ENCODE measurements around the gene TUBGCP6. TPM values are rescaled to one million over a fixed set of nuclear protein-coding genes. Genes with fewer than 3 reads are reported as not detected.

Gene TUBGCP6
- total RNA-seq, 2 donors from 2014 or later: 64.9 to 69.7 TPM

GRCh38 chr22:50283821-50284220 lies 39.0 kb upstream of the TUBGCP6 start:
- Mint-ChIP-seq H3K4me3 (no peak overlapping the region), H3K27ac (no peak overlapping the region), H3K9me3 (no peaks in the 10 kb centered on the region), H3K27me3 (ENCODE audit: low read depth) (no peaks in the 10 kb centered on the region), H3K4me1 (ENCODE audit: low read depth) (no peaks in the 10 kb centered on the region), H3K36me3 (ENCODE audit: insufficient read depth in 2 of 2) (no peaks in the 10 kb centered on the region)
- DNase-seq (no peak), ATAC-seq (replicated peaks in 1 of 2) (no peak)

GRCh38 chr22:50282361-50283155 lies 37.7 kb upstream of the TUBGCP6 start:
- Mint-ChIP-seq H3K4me3 (no peak overlapping the region), H3K4me1 (ENCODE audit: low read depth) (no peaks in the 10 kb centered on the region), H3K27me3 (ENCODE audit: low read depth) (no peaks in the 10 kb centered on the region), H3K27ac (no peak overlapping the region), H3K36me3 (ENCODE audit: insufficient read depth in 2 of 2) (no peaks in the 10 kb centered on the region), H3K9me3 (no peaks in the 10 kb centered on the region)
- DNase-seq (no peak), ATAC-seq (replicated peaks in 1 of 2) (no peak)

- Mint-ChIP-seq H3K9me3 (no peaks in the 10 kb centered on the region), H3K4me3 (no peak overlapping the region), H3K4me1 (ENCODE audit: low read depth) (no peaks in the 10 kb centered on the region), H3K36me3 (ENCODE audit: insufficient read depth in 2 of 2) (no peaks in the 10 kb centered on the region), H3K27me3 (ENCODE audit: low read depth) (no peaks in the 10 kb centered on the region), H3K27ac (no peak overlapping the region)
- ATAC-seq (replicated peaks in 1 of 2): no peak
- DNase-seq: no peak
Observed at GRCh38 chr22:50281957-50282356, 37.1 kb upstream of the TUBGCP6 start.

- Mint-ChIP-seq H3K4me1 (ENCODE audit: low read depth) (no peaks in the 10 kb centered on the region), H3K9me3 (no peaks in the 10 kb centered on the region), H3K27ac (no peak overlapping the region), H3K4me3 (no peak overlapping the region), H3K36me3 (ENCODE audit: insufficient read depth in 2 of 2) (no peaks in the 10 kb centered on the region), H3K27me3 (ENCODE audit: low read depth) (no peaks in the 10 kb centered on the region)
- ATAC-seq (replicated peaks in 1 of 2) (no peak), DNase-seq (no peak)
Observed at GRCh38 chr22:50281384-50281760, 36.5 kb upstream of the TUBGCP6 start.

GRCh38 chr22:50280708-50281383 lies 36.0 kb upstream of the TUBGCP6 start:
- Mint-ChIP-seq H3K4me1 (ENCODE audit: low read depth) (no peaks in the 10 kb centered on the region), H3K4me3 (no peak overlapping the region), H3K36me3 (ENCODE audit: insufficient read depth in 2 of 2) (no peaks in the 10 kb centered on the region), H3K27ac (no peak overlapping the region), H3K27me3 (ENCODE audit: low read depth) (no peaks in the 10 kb centered on the region), H3K9me3 (no peaks in the 10 kb centered on the region)
- DNase-seq (no peak), ATAC-seq (replicated peaks in 1 of 2) (no peak)

- no peak for DNase-seq
- no peak overlapping the region for H3K27ac Mint-ChIP-seq
- H3K9me3 Mint-ChIP-seq: no peaks in the 10 kb centered on the region
- H3K4me1 Mint-ChIP-seq (ENCODE audit: low read depth): no peaks in the 10 kb centered on the region
- no peak for ATAC-seq (replicated peaks in 1 of 2)
- no peaks in the 10 kb centered on the region for H3K27me3 Mint-ChIP-seq (ENCODE audit: low read depth)
- H3K36me3 Mint-ChIP-seq (ENCODE audit: insufficient read depth in 2 of 2): no peaks in the 10 kb centered on the region
- no peak overlapping the region for H3K4me3 Mint-ChIP-seq
Observed at GRCh38 chr22:50280022-50280707, 35.3 kb upstream of the TUBGCP6 start.

- Mint-ChIP-seq H3K9me3 (no peaks in the 10 kb centered on the region), H3K4me3 (no peak overlapping the region), H3K36me3 (ENCODE audit: insufficient read depth in 2 of 2) (no peaks in the 10 kb centered on the region), H3K27me3 (ENCODE audit: low read depth) (no peaks in the 10 kb centered on the region), H3K4me1 (ENCODE audit: low read depth) (no peaks in the 10 kb centered on the region), H3K27ac (no peak overlapping the region)
- ATAC-seq (replicated peaks in 1 of 2) (no peak), DNase-seq (no peak)
Observed at GRCh38 chr22:50278956-50279619, 34.3 kb upstream of the TUBGCP6 start.

GRCh38 chr22:50278461-50278860 lies 33.6 kb upstream of the TUBGCP6 start:
- no peak for ATAC-seq (replicated peaks in 1 of 2)
- H3K4me3 Mint-ChIP-seq: no peak overlapping the region
- DNase-seq: no peak
- H3K4me1 Mint-ChIP-seq (ENCODE audit: low read depth): no peaks in the 10 kb centered on the region
- no peaks in the 10 kb centered on the region for H3K27me3 Mint-ChIP-seq (ENCODE audit: low read depth)
- no peaks in the 10 kb centered on the region for H3K36me3 Mint-ChIP-seq (ENCODE audit: insufficient read depth in 2 of 2)
- no peak overlapping the region for H3K27ac Mint-ChIP-seq
- H3K9me3 Mint-ChIP-seq: no peaks in the 10 kb centered on the region

- DNase-seq: no peak
- H3K27ac Mint-ChIP-seq: no peak overlapping the region
- H3K4me3 Mint-ChIP-seq: no peak overlapping the region
- H3K4me1 Mint-ChIP-seq (ENCODE audit: low read depth): no peaks in the 10 kb centered on the region
- no peaks in the 10 kb centered on the region for H3K27me3 Mint-ChIP-seq (ENCODE audit: low read depth)
- H3K9me3 Mint-ChIP-seq: no peaks in the 10 kb centered on the region
- ATAC-seq (replicated peaks in 1 of 2): no peak
- no peaks in the 10 kb centered on the region for H3K36me3 Mint-ChIP-seq (ENCODE audit: insufficient read depth in 2 of 2)
Observed at GRCh38 chr22:50277761-50278160, 32.9 kb upstream of the TUBGCP6 start.

GRCh38 chr22:50276143-50276542 lies 31.3 kb upstream of the TUBGCP6 start:
- peak; percentile 80 to 82 for ATAC-seq (replicated peaks in 1 of 2)
- Mint-ChIP-seq H3K9me3 (no peaks in the 10 kb centered on the region), H3K4me1 (ENCODE audit: low read depth) (no peaks in the 10 kb centered on the region), H3K27ac (no peak overlapping the region), H3K36me3 (ENCODE audit: insufficient read depth in 2 of 2) (no peaks in the 10 kb centered on the region), H3K4me3 (no peak overlapping the region), H3K27me3 (ENCODE audit: low read depth) (no peaks in the 10 kb centered on the region)
- peak; percentile 79 for DNase-seq

GRCh38 chr22:50275181-50276055 lies 30.6 kb upstream of the TUBGCP6 start:
- Mint-ChIP-seq H3K9me3 (no peaks in the 10 kb centered on the region), H3K4me1 (ENCODE audit: low read depth) (no peaks in the 10 kb centered on the region), H3K36me3 (ENCODE audit: insufficient read depth in 2 of 2) (no peaks in the 10 kb centered on the region), H3K27me3 (ENCODE audit: low read depth) (no peaks in the 10 kb centered on the region), H3K27ac (no peak overlapping the region), H3K4me3 (no peak overlapping the region)
- DNase-seq (no peak), ATAC-seq (replicated peaks in 1 of 2) (no peak)

GRCh38 chr22:50274771-50275170 lies 29.9 kb upstream of the TUBGCP6 start:
- H3K4me3 Mint-ChIP-seq: no peak overlapping the region
- H3K9me3 Mint-ChIP-seq: no peaks in the 10 kb centered on the region
- DNase-seq (no peak), ATAC-seq (replicated peaks in 1 of 2) (no peak)
- H3K36me3 Mint-ChIP-seq (ENCODE audit: insufficient read depth in 2 of 2): no peaks in the 10 kb centered on the region
- no peak overlapping the region for H3K27ac Mint-ChIP-seq
- H3K27me3 Mint-ChIP-seq (ENCODE audit: low read depth): no peaks in the 10 kb centered on the region
- H3K4me1 Mint-ChIP-seq (ENCODE audit: low read depth): no peaks in the 10 kb centered on the region
